Measurements from ENCODE around the gene COL5A3. TPM values are rescaled to one million over a fixed set of nuclear protein-coding genes. Genes with fewer than 3 reads are reported as not detected.

Gene COL5A3
- total and polyA plus RNA-seq, 2 of the 13 experiments (the other 11 are each of a cell fraction or from before 2014, with no cell fraction given), result 0.02 TPM; not detected in 1

GRCh38 chr19:10013834-10014618, 3.7 kb upstream of the COL5A3 start:
- 3% methylated on average over 3 of the region's 6 CpGs for whole genome bisulfite sequencing (ENCODE audit: low lambda C conversion rate)
- POLR2A ChIA-PET, result no interaction called here
- TF ChIP-seq CBX1 (IDR thresholded peaks at IDR 0.05; ENCODE audit: low read depth) (no peak), KAT8 (CRISPR knock-in tag; IDR thresholded peaks at IDR 0.05) (no peak), ZNF354B (CRISPR knock-in tag; IDR thresholded peaks at IDR 0.05) (no peak), BHLHE40 (IDR thresholded peaks at IDR 0.05; ENCODE audit: low read length) (no peak)
- no peak for ATAC-seq
- no peaks in the 10 kb centered on the region for H3K79me2 ChIP-seq (ENCODE audit: insufficient read depth, low read length)
- CTCF ChIA-PET (ENCODE audit: low intra/inter-chr PET ratio, low total read pairs), result interaction anchor here (0.6 kb wide), 1 partner anchor 14 kb away, joined by 3 read pairs; no protein-coding TSS in a partner anchor
- H4K20me1 ChIP-seq (ENCODE audit: insufficient read depth, low read length), result 0 out of 2 replicates have a peak, but pooled peaks cover 2% of the 10 kb centered on the region
- no peak overlapping the region for H2AFZ ChIP-seq (ENCODE audit: low read length)
- no peak overlapping the region for H3K4me3 ChIP-seq (replicated peaks in 1 of 3; ENCODE audit: insufficient read depth in 1 of 3, low read depth in 2 of 3, low read length in 3 of 3)
- no peaks in the 10 kb centered on the region for H3K4me1 ChIP-seq (ENCODE audit: insufficient read depth, low read length)
- in situ Hi-C loops (cut with HindIII; ENCODE audit: extremely low pct_ligation_motif_present, low pct_unique_long_range_greater_than_20kb), result no loop called here
- no peaks in the 10 kb centered on the region for H3K9me3 ChIP-seq (ENCODE audit: low read length)
- FAIRE-seq, result no peak
- H3K9ac ChIP-seq (ENCODE audit: insufficient read depth, low read depth, low read length), result no peak overlapping the region
- no peak overlapping the region for H3K27ac ChIP-seq (ENCODE audit: extremely low read length, insufficient read depth, low read length)
- H3K27me3 ChIP-seq (ENCODE audit: control insufficient read depth in 1 of 2, insufficient read depth in 2 of 2, low read length in 2 of 2), result peaks cover 2 to 27% of the 10 kb centered on the region in 2 experiments; a peak in 4 of 5 replicates
- no peak overlapping the region for H3K4me2 ChIP-seq (ENCODE audit: low read depth, low read length)
- H3K36me3 ChIP-seq (replicated peaks in 1 of 2; ENCODE audit: control insufficient read depth in 1 of 2, insufficient read depth in 2 of 2, low read length in 2 of 2), result no peaks in the 10 kb centered on the region
- no peak for DNase-seq (ENCODE audit: low spot score)
- intact Hi-C loops (cut with micrococcal nuclease; ENCODE audit: unreplicated experiment), result no loop called here
- BruUV-seq (replicated peaks), result no TSS peak

DNA sequence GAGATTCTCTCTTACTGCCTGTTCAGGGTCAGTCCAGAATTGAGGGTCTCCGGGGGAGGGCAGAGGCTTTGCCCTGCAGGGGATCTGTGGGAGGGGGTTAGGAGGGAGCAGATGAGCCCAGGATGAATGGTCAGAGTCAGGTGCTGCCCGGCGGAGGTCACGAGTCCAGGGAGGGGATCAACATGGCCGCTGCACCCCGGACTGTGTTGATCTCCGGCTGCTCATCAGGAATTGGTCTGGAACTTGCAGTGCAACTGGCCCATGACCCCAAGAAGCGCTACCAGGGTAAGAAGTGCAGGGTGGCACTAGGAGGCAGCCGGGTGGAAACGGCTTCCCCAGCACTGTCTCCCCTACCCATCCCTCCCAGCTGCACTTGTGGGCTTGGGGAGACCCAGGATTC, 3.0 kb upstream of the COL5A3 start, which contains the start of gene RDH8:
Gene RDH8, plus strand, starts transcription at position 168 of the 400 bp plus-strand sequence. Its CDS starts 15 bp downstream, at position 183.
- no TSS peak for BruUV-seq (replicated peaks)
- intact Hi-C loops (cut with micrococcal nuclease; ENCODE audit: unreplicated experiment) (no loop called here), in situ Hi-C loops (cut with HindIII; ENCODE audit: extremely low pct_ligation_motif_present, low pct_unique_long_range_greater_than_20kb) (no loop called here)
- H4K20me1 ChIP-seq (ENCODE audit: insufficient read depth, low read length), result 0 out of 2 replicates have a peak, but pooled peaks cover 2% of the 10 kb centered on the region
- ATAC-seq (no peak), FAIRE-seq (no peak), DNase-seq (ENCODE audit: low spot score) (no peak)
- H2AFZ ChIP-seq (ENCODE audit: low read length), result no peak within 1 kb of the TSS
- H3K36me3 ChIP-seq (replicated peaks in 1 of 2; ENCODE audit: control insufficient read depth in 1 of 2, insufficient read depth in 2 of 2, low read length in 2 of 2), result no peaks in the 10 kb centered on the region
- H3K27ac ChIP-seq (ENCODE audit: extremely low read length, insufficient read depth, low read length), result no peak within 1 kb of the TSS
- H3K9ac ChIP-seq (ENCODE audit: insufficient read depth, low read depth, low read length), result no peak within 1 kb of the TSS
- H3K4me3 ChIP-seq (replicated peaks in 1 of 3; ENCODE audit: insufficient read depth in 1 of 3, low read depth in 2 of 3, low read length in 3 of 3), result no peak within 1 kb of the TSS
- ChIA-PET CTCF (ENCODE audit: low intra/inter-chr PET ratio, low total read pairs) (no interaction called here), POLR2A (no interaction called here)
- 7% methylated on average over 10 of the region's 10 CpGs for WGBS (ENCODE audit: low lambda C conversion rate)
- peaks cover 2 to 32% of the 10 kb centered on the region in 2 experiments for H3K27me3 ChIP-seq (ENCODE audit: control insufficient read depth in 1 of 2, insufficient read depth in 2 of 2, low read length in 2 of 2)
- H3K4me2 ChIP-seq (ENCODE audit: low read depth, low read length), result no peak within 1 kb of the TSS
- no peaks in the 10 kb centered on the region for H3K79me2 ChIP-seq (ENCODE audit: insufficient read depth, low read length)
- no peaks in the 10 kb centered on the region for H3K9me3 ChIP-seq (ENCODE audit: low read length)
- no peaks in the 10 kb centered on the region for H3K4me1 ChIP-seq (ENCODE audit: insufficient read depth, low read length)
- TF ChIP-seq SNAI1 (CRISPR knock-in tag; IDR thresholded peaks at IDR 0.05; ENCODE audit: borderline replicate concordance) (no peak), ZNF605 (CRISPR knock-in tag; IDR thresholded peaks at IDR 0.05) (no peak), NONO (IDR thresholded peaks at IDR 0.05) (no peak), NONO (CRISPR knock-in tag; conservative IDR thresholded peaks at IDR 0.05) (no peak), KDM5B (CRISPR knock-in tag; IDR thresholded peaks at IDR 0.05; ENCODE audit: borderline replicate concordance) (no peak), CCDC6 (CRISPR knock-in tag; IDR thresholded peaks at IDR 0.05) (no peak), FOXO1 (CRISPR knock-in tag; IDR thresholded peaks at IDR 0.05) (no peak), FOXA1 (IDR thresholded peaks at IDR 0.05) (no peak), FOXA1 (CRISPR knock-in tag; IDR thresholded peaks at IDR 0.05) (no peak), NFKBIZ (CRISPR knock-in tag; IDR thresholded peaks at IDR 0.05) (no peak), HHEX (CRISPR knock-in tag; IDR thresholded peaks at IDR 0.05) (no peak), CBX1 (IDR thresholded peaks at IDR 0.05; ENCODE audit: low read depth) (no peak), PHF21A (CRISPR knock-in tag; IDR thresholded peaks at IDR 0.05) (no peak), CHD2 (IDR thresholded peaks at IDR 0.05; ENCODE audit: low read depth, low read length) (no peak)
- TF ChIP-seq, protein P1, sequence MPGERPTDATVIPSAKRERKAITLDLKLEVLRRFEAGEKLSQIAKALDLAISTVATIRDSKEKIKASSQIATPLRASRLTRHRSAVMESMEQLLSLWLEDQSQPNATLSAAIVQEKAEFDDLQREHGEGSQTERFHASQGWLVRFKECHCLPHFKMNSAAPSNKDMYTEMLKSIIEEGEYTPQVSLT (CRISPR knock-in tag; IDR thresholded peaks at IDR 0.05; ENCODE audit: borderline replicate concordance, low read depth), result no peak
- TF ChIP-seq, protein P2, sequence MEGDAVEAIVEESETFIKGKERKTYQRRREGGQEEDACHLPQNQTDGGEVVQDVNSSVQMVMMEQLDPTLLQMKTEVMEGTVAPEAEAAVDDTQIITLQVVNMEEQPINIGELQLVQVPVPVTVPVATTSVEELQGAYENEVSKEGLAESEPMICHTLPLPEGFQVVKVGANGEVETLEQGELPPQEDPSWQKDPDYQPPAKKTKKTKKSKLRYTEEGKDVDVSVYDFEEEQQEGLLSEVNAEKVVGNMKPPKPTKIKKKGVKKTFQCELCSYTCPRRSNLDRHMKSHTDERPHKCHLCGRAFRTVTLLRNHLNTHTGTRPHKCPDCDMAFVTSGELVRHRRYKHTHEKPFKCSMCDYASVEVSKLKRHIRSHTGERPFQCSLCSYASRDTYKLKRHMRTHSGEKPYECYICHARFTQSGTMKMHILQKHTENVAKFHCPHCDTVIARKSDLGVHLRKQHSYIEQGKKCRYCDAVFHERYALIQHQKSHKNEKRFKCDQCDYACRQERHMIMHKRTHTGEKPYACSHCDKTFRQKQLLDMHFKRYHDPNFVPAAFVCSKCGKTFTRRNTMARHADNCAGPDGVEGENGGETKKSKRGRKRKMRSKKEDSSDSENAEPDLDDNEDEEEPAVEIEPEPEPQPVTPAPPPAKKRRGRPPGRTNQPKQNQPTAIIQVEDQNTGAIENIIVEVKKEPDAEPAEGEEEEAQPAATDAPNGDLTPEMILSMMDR (CRISPR knock-in tag; IDR thresholded peaks at IDR 0.05), result no peak
